CD4-positive, alpha-beta T cell treated with Interferon gamma for 1 hour (primary cell): Measurements from ENCODE around the gene ARID3B.
"Not testable (repeated sequence)": the region's sequence is repeated elsewhere in the genome, so short reads cannot be mapped to it uniquely, and the experiment has no call there.

Source experiments
- DNase-seq: peaks from one replicate; pipeline ENCODE4 v3.0.0-alpha.2; 2020

The ARID3B gene

GRCh38 chr15:74578496-74578994 lies 37.5 kb downstream of the ARID3B start:
- no peak for DNase-seq

- DNase-seq = no peak
Measured at GRCh38 chr15:74579001-74579400, 38.0 kb downstream of the ARID3B start.

GRCh38 chr15:74580538-74581350 lies 39.7 kb downstream of the ARID3B start:
- no peak for DNase-seq

GRCh38 chr15:74584204-74584603 lies 43.2 kb downstream of the ARID3B start:
- no peak for DNase-seq

GRCh38 chr15:74584779-74585178 lies 43.8 kb downstream of the ARID3B start:
- DNase-seq = no peak

- DNase-seq = no peak
Measured at GRCh38 chr15:74585191-74585590, 44.2 kb downstream of the ARID3B start.

GRCh38 chr15:74585857-74586256 lies 44.8 kb downstream of the ARID3B start:
- DNase-seq = no peak

GRCh38 chr15:74589826-74590225 lies 48.8 kb downstream of the ARID3B start:
- no peak for DNase-seq

GRCh38 chr15:74592222-74592621 lies 51.2 kb downstream of the ARID3B start:
- DNase-seq = no peak

GRCh38 chr15:74593122-74593521 lies 52.1 kb downstream of the ARID3B start:
- no peak for DNase-seq

- DNase-seq = no peak
Measured at GRCh38 chr15:74594455-74594854, 53.4 kb downstream of the ARID3B start.

- no peak for DNase-seq
Measured at GRCh38 chr15:74595271-74595670, 54.3 kb downstream of the ARID3B start.

- DNase-seq = not testable (repeated sequence)
Measured at GRCh38 chr15:74596736-74597135, 55.7 kb downstream of the ARID3B start.

GRCh38 chr15:74597146-74597705 lies 56.2 kb downstream of the ARID3B start:
- not testable (repeated sequence) for DNase-seq

- peak; percentile 87 for DNase-seq
Measured at GRCh38 chr15:74598126-74598842, 57.3 kb downstream of the ARID3B start.

- no peak for DNase-seq
Measured at GRCh38 chr15:74599156-74599555, 58.1 kb downstream of the ARID3B start.

- DNase-seq = no peak
Measured at GRCh38 chr15:74603026-74603788, 62.2 kb downstream of the ARID3B start.

- no peak for DNase-seq
Measured at GRCh38 chr15:74603789-74604705, 63.0 kb downstream of the ARID3B start.

GRCh38 chr15:74604983-74605794 lies 64.2 kb downstream of the ARID3B start:
- no peak for DNase-seq

- DNase-seq = no peak
Measured at GRCh38 chr15:74605795-74606150, 64.8 kb downstream of the ARID3B start.

GRCh38 chr15:74608786-74609185 lies 67.8 kb downstream of the ARID3B start:
- DNase-seq = no peak
